ENCODE results near the gene PIKFYVE. TPM values are rescaled to one million over a fixed set of nuclear protein-coding genes. Genes with fewer than 3 reads are reported as not detected.

Gene PIKFYVE
- total RNA-seq, 1 experiment from 2014 or later: 22.8 TPM

DNA sequence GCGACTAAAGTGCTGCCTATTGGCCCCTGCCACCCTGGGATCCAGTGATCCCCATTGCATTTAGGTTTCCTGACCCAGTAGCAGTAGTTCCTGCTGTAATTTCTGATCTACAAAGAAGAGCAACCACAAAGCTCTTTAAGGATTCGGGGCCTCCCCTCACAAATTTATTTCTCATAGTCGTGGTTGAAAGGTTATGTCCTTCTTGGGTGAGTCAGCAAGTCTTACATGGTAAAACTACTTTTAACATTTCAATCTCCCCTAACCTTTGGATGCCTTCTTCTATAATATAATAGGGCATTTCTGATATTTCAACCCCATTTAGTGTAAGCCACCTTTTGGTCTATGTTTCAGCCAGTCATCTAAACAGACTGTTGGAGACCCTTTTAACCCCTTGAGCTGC lies 14.9 kb downstream of the PIKFYVE start:
- Mint-ChIP-seq H3K27ac (ENCODE audit: low read depth, unreplicated experiment) (no peak overlapping the region), H3K27me3 (ENCODE audit: insufficient read depth, unreplicated experiment) (no peaks in the 10 kb centered on the region), H3K4me3 (ENCODE audit: unreplicated experiment) (no peak overlapping the region), H3K9me3 (ENCODE audit: unreplicated experiment) (no peaks in the 10 kb centered on the region), H3K36me3 (ENCODE audit: insufficient read depth, unreplicated experiment) (peaks cover 77% of the 10 kb centered on the region), H3K4me1 (ENCODE audit: insufficient read depth, unreplicated experiment) (no peaks in the 10 kb centered on the region)
- ChIA-PET POLR2A (interaction anchor here (0.6 to 3.7 kb wide), 3 partner anchors 14 to 23 kb away, joined by 3 to 14 read pairs (median 3); partner anchors contain the start of gene PIKFYVE), CTCF (interaction anchor here (0.7 to 1.5 kb wide), 3 partner anchors 13 to 33 kb away, joined by 3 to 7 read pairs (median 4); no protein-coding TSS in a partner anchor)
- TF ChIP-seq, protein P1, sequence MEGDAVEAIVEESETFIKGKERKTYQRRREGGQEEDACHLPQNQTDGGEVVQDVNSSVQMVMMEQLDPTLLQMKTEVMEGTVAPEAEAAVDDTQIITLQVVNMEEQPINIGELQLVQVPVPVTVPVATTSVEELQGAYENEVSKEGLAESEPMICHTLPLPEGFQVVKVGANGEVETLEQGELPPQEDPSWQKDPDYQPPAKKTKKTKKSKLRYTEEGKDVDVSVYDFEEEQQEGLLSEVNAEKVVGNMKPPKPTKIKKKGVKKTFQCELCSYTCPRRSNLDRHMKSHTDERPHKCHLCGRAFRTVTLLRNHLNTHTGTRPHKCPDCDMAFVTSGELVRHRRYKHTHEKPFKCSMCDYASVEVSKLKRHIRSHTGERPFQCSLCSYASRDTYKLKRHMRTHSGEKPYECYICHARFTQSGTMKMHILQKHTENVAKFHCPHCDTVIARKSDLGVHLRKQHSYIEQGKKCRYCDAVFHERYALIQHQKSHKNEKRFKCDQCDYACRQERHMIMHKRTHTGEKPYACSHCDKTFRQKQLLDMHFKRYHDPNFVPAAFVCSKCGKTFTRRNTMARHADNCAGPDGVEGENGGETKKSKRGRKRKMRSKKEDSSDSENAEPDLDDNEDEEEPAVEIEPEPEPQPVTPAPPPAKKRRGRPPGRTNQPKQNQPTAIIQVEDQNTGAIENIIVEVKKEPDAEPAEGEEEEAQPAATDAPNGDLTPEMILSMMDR (IDR thresholded peaks at IDR 0.05; ENCODE audit: unreplicated experiment): no peak
- intact Hi-C loops (cut with micrococcal nuclease): no loop called here
- no TSS peak for BruUV-seq (replicated peaks)
- no peak for DNase-seq (ENCODE audit: unreplicated experiment)

DNA sequence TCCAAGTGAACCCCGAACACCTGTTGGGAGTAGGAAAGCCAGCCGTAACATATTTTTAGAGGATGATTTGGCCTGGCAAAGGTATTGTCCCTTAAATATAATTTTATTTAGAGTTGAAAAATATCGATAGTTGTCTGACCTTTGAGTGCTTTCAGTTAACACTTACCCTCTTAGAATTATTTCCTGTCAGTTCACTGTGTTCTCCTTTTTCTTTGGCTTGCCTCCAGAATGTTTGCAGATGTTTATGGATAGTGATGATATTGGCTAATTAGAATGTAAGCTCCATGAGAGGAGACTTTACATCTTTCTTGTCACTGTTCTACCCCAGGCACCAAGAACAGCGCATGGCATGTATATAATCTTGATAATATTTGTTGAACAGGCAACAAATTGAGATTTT lies 19.8 kb downstream of the PIKFYVE start:
- BruUV-seq (replicated peaks): no TSS peak
- H3K9me3 Mint-ChIP-seq (ENCODE audit: unreplicated experiment): peaks cover 9% of the 10 kb centered on the region
- TF ChIP-seq, protein P1 (IDR thresholded peaks at IDR 0.05; ENCODE audit: unreplicated experiment): no peak
- ChIA-PET CTCF (interaction anchor here (0.7 to 1.3 kb wide), 3 partner anchors 10 to 111 kb away, joined by 3 to 9 read pairs (median 3); no protein-coding TSS in a partner anchor), POLR2A (interaction anchor here (0.6 to 1.0 kb wide), 2 partner anchors 16 to 30 kb away, joined by 3 to 5 read pairs; no protein-coding TSS in a partner anchor)
- no peaks in the 10 kb centered on the region for H3K4me1 Mint-ChIP-seq (ENCODE audit: insufficient read depth, unreplicated experiment)
- no peak overlapping the region for H3K4me3 Mint-ChIP-seq (ENCODE audit: unreplicated experiment)
- no peaks in the 10 kb centered on the region for H3K27me3 Mint-ChIP-seq (ENCODE audit: insufficient read depth, unreplicated experiment)
- intact Hi-C loops (cut with micrococcal nuclease): no loop called here
- no peak overlapping the region for H3K27ac Mint-ChIP-seq (ENCODE audit: low read depth, unreplicated experiment)
- DNase-seq (ENCODE audit: unreplicated experiment): no peak
- peaks cover 76% of the 10 kb centered on the region for H3K36me3 Mint-ChIP-seq (ENCODE audit: insufficient read depth, unreplicated experiment)

DNA sequence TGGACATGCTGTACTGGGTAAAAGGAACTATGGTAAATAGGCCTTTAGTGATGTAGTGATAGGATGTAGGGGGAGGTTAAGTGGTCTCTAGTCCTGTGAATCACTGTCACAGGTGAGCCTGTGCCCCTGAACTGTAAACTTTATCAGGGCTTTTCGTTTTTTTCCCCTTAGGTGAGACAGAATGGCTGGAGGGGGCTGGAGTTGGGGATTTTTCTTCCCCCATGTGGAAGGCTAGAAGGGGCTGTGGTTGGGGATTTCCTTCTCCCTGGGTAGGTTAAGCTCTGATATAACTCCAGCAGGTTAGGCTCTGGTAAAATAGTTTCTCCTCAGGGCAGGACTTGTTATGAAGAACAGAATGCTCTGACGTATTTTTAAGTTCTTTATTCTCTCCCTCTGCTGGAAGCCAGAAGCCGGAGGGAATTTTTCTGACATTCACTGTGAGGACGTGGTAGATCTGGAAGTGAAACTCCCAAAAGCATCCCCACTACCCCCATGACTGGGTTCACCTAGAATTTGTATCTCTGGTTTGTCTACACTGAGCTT lies 28.5 kb downstream of the PIKFYVE start:
- intact Hi-C loops (cut with micrococcal nuclease): no loop called here
- peak overlapping the region; percentile 43 for H3K27ac Mint-ChIP-seq (ENCODE audit: low read depth, unreplicated experiment)
- CTCF ChIA-PET: interaction anchor here (0.7 kb wide), 1 partner anchor 551 kb away, joined by 3 read pairs; no protein-coding TSS in a partner anchor
- H3K36me3 Mint-ChIP-seq (ENCODE audit: insufficient read depth, unreplicated experiment): peaks cover 61% of the 10 kb centered on the region
- POLR2A ChIA-PET: interaction anchor here (0.5 kb wide), 1 partner anchor 526 kb away, joined by 3 read pairs; no protein-coding TSS in a partner anchor
- peaks cover 3% of the 10 kb centered on the region for H3K4me1 Mint-ChIP-seq (ENCODE audit: insufficient read depth, unreplicated experiment)
- no TSS peak for BruUV-seq (replicated peaks)
- TF ChIP-seq, protein P1 (IDR thresholded peaks at IDR 0.05; ENCODE audit: unreplicated experiment): no peak
- H3K4me3 Mint-ChIP-seq (ENCODE audit: unreplicated experiment): no peak overlapping the region
- no peaks in the 10 kb centered on the region for H3K27me3 Mint-ChIP-seq (ENCODE audit: insufficient read depth, unreplicated experiment)
- peaks cover 10% of the 10 kb centered on the region for H3K9me3 Mint-ChIP-seq (ENCODE audit: unreplicated experiment)
- DNase-seq (ENCODE audit: unreplicated experiment): no peak

DNA sequence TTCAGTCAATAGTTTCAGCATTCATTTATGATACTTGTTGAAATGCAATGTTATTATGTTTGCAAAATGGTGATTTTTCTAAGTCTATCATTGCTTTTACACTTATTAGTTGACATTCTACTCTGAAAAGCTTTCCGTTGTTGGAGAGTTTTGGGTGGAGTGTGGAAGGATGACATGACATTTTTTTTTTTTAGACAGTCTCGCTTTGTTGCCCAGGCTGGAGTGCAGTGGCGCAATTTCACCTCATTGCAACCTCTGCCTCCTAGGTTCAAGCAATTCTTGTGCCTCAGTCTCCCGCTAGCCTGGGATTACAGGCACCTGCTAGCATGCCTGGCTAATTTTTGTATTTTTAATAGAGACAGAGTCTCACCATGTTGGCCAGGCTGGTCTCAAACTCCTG lies 29.8 kb downstream of the PIKFYVE start:
- Mint-ChIP-seq H3K4me3 (ENCODE audit: unreplicated experiment) (no peak overlapping the region), H3K4me1 (ENCODE audit: insufficient read depth, unreplicated experiment) (peaks cover 9% of the 10 kb centered on the region), H3K36me3 (ENCODE audit: insufficient read depth, unreplicated experiment) (peaks cover 61% of the 10 kb centered on the region), H3K9me3 (ENCODE audit: unreplicated experiment) (peaks cover 1% of the 10 kb centered on the region), H3K27me3 (ENCODE audit: insufficient read depth, unreplicated experiment) (no peaks in the 10 kb centered on the region), H3K27ac (ENCODE audit: low read depth, unreplicated experiment) (no peak overlapping the region)
- intact Hi-C loops (cut with micrococcal nuclease): no loop called here
- POLR2A ChIA-PET: no interaction called here
- no peak for DNase-seq (ENCODE audit: unreplicated experiment)
- TF ChIP-seq, protein P1 (IDR thresholded peaks at IDR 0.05; ENCODE audit: unreplicated experiment): no peak
- BruUV-seq (replicated peaks): no TSS peak
- CTCF ChIA-PET: interaction anchor here (1.0 kb wide), 1 partner anchor 120 kb away, joined by 5 read pairs; no protein-coding TSS in a partner anchor

All from MCF 10A (cell line).